ENCODE results near the gene ACRBP.

The ACRBP gene

DNA sequence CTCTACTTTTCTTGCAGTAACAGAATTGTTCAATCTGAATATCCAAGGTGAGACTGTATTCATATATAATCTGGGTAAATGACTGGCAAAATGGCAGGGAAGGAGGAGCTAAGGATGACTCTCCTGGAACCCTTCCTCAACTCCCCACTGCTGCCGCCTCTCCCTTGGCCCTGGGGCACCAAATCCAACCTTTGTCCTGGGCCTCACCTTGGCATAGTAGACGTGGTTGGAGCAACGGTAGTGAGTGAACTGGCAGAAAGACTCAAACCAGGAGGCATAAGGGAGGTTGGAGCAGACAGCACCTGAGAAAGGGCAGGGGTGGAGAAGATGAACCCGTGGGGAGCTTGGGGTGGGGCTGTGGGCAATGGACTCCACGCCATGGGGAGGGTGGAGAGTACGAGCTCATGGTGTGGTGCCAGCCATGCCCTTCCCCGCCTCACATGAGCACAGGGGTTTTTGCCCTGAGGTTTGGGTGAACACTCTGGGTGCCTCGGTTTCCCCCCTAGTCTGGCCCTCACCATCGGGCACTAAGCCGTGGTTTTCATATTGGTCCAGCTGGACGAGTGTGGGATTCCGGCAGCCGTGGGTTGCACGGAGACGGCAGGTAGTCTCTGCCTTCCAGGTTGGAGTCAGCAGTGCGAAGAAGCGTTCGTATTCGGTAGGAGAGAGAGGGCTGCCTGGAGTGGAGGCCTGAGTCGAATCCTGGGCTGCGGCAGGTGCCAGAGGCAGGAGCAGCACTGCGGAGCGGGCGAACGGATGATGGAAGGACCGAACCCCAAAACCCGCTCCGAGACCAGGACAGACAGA lies 753 bp downstream of the ACRBP start:
- no peak for DNase-seq

DNA sequence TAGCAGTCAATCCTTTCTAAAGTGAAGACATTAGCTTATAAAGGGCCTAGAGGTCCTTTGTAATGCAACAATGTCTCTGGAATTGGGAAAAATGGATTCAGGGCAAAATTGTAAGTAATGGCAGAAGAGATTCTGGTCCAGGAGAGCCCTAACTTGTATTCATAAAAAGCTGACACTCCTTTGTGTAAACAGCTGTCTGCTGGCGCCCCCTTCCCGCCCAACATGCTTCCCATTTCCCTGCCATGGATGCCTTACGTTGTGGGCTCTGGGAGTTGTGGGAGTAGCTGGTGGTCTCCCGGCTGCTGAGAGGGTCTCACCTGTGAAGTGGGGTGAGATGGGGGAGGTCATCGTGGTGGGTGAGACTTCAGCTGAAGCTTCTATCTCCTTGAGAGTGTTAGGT lies 2.3 kb downstream of the ACRBP start:
- no peak for DNase-seq

- no peak for DNase-seq
Measured at GRCh38 chr12:6644257-6644596, 3.0 kb downstream of the ACRBP start.

DNA sequence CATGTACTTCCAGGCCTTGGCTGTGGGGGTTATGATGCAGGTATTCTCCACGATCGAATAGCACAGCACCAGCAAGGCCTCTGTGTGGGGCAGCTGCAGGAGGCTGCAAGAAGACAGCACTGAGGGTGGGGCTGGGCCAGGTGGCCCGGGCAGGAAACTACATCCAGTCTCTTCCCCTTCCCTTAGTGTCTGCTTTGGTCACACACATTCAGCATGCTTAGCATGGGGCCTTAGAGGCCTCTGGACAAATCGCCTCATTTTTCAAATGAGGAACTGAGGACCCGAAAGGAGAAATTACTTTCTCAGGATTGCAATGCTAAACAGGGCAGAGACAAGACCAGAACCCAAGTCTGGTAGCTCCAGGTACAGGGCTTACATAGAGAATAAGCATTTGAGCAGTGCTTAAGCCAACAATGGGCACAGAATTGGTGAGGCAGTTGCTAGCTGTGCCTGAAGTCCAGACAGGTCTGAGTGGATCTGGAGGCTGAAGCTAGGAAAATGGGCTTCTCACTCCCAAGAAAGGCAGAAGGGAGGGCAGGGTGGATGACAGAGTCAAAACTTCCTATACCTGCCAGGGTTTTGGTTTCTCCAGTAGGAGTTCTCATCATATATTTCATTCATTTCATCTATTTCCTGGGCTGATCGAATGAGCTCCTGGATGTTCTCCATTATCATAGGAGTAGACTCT lies 3.5 kb downstream of the ACRBP start:
- DNase-seq, result no peak

DNA sequence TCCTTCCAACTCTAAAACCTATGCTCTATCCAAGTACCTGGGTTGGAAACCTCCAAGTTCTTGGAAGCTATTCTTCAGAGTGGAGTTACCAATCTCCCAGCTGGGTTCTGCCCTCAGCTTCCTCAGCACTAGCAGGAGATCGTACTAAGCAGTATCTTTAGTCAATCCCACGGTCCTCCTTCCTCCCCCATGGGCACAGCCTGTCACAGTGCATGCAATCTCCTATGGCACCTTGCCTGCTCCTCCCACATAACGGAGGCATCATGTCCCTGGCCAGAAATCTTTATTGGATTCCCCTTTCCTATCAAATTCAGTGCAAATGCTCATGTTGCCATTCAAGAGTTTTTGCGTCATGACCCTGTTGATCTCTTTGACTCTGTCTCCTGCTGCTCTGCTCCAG lies 6.1 kb downstream of the ACRBP start:
- no peak for DNase-seq

DNA sequence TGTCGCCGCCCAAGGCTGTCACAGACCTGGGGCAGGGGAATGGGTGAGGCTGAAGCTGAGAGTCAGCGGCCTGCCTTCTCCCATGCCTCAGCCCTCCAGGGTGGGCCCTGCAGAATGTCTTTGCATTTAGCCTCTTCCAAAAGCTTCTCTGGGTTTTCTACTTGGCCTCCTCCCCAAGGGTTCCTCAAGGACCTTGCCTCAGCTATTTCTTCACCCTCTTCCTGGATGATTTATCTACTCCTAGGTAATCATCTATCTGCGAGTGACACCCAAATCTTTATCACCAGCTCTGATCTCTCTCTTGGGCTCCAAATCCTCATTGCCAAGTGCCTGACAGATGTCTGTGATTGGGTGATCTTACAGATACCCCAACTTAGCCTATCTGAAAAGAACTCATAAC lies 6.7 kb downstream of the ACRBP start:
- no peak for DNase-seq

DNA sequence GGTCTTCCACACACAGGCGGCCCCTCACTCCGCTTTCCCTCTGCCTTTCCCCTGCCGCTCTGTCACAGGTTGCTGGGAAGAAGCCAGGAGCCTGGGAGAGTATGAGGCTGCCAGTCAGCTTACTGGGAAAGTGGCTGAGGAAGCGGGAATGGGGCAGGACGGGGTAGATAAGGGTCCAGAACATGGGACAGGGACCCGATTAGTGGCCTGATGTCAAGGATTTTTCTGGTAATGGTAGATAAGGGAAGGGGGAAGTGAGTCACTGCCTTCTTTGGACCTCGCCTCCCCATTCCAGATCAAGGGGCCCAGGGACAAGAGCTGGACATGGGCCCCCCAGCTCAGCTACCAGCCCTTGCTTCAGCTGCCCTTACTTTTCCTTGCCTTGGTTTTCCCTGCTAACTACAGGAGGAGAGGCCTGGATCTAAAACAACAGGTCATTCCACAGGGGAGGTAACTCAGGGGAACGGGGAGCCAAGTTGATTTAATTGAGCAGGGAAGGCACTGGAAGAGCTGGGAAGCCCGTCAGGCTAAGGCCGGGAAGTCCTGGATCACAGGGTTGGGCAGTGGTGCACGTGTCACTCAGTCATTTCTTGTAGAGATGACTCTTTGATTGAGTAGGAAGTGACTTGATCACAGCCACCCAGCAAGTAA lies 8.0 kb downstream of the ACRBP start:
- DNase-seq, result no peak

DNA sequence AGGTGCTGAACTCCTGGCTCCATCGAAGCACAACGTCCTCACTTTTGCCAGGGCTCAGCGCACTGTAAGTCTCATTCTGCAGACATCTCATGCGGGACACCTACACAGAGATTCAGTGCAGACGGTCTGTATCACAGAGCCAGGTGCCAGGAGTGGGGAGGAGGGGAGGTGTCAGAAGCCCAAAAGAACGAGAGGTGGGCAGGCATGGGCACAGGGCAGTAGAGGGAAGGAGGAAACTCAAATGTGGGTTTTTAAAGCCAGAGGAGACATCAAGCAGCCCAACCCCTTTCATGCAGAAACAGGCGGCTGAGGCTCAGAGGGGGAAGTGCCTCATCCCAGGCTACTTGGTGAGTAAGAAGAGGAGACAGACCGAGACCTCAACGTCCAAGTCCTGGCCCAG lies 8.9 kb downstream of the ACRBP start:
- no peak for DNase-seq

- no peak for DNase-seq
Measured at GRCh38 chr12:6635856-6636531, 11.2 kb downstream of the ACRBP start, which contains the start of gene LPAR5. Gene LPAR5, minus strand, starts transcription at chr12:6635959. Its CDS starts 14,711 bp downstream, at chr12:6621248.

DNA sequence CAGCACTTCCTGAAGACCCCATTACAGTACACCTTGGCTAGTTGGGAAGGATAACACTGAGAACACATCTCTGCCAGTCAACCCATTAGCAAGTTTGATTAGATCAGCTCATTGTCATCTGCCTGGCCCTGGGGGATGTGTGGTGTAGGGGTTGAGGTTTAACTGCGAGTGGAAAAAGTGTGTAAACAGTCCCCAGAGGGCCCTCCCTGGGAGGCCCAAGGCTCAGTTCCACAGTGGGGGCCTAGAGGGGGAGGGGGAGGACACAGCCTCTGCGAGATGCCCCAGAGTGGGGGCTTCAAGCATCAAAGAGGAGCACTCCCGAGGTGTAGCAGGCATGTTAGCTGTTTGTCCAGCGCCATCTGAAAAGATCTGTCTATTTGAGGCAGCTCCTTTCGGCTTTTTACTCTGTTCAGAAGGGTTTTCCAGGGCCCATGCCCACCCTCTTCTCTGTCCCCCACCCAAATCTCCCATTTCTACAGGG lies 11.8 kb downstream of the ACRBP start:
- no peak for DNase-seq

DNA sequence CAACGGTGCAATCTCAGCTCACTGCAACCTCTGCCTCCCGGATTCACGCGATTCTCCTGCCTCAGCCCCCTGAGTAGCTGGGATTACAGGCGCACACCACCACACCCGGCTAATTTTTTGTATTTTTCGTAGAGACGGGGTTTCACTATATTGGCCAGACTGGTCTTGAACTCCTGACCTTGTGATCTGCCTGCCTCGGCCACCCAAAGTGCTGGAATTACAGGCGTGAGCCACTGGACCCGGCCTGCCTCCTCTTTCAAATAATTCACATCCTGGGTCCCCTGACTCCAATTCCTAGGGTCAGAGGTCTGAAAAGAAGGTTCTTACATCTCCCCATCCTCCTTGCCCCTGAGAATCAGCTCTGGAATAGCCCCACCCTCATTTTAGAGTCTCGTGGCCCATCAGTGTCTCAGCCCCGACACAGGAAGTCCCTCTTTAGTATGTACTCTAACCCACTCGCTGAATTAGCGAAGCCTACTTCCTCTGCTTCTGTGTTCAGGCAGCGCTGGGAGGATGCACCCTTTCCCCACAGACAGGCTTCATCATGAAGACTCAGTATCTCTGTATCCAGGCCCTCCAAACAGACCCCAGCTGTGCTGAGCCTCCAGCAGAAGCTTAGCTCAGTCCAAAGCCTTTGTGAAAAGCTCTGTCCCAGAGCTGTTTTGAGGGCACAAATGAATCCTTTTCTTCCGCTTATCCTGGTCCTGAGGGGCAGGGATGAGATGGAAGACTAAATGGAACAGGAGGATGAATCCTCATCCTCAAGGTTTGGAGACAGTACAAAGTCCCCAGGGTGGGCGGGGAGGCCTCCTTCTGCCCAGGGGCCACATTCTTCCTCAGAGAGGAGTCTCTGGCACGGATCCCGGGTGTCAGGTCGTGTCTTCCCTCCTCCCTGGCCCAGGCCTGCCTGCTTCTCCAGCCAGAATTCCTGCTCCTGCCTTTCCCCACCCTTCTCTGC lies 14.9 kb downstream of the ACRBP start:
- DNase-seq, result no peak

DNA sequence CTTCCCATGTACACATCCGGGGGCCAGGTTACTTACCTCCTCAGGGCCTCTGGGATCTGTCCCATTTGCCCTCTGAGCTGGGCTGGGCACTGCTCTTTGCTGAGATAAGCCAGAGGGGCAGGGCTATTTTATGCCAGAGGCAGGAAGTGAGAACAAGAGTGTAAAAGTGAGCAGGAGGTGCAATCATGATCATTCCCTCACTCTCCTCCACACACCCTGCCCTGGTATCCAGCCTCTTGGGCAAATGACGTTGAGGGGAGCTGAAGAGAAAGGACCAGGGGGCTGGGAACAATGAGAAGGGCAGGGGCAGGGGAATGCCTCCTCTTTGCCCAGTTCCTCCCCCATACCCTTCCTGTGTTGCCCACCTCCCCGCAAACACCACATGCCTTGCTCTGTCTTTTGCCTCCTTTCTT lies 15.7 kb downstream of the ACRBP start:
- no peak for DNase-seq

GRCh38 chr12:6630736-6631135 lies 16.5 kb downstream of the ACRBP start:
- DNase-seq, result no peak

GRCh38 chr12:6627616-6628015 lies 19.6 kb downstream of the ACRBP start:
- peak; percentile 75 for DNase-seq

- DNase-seq, result no peak
Measured at GRCh38 chr12:6626654-6627283, 20.5 kb downstream of the ACRBP start.

DNA sequence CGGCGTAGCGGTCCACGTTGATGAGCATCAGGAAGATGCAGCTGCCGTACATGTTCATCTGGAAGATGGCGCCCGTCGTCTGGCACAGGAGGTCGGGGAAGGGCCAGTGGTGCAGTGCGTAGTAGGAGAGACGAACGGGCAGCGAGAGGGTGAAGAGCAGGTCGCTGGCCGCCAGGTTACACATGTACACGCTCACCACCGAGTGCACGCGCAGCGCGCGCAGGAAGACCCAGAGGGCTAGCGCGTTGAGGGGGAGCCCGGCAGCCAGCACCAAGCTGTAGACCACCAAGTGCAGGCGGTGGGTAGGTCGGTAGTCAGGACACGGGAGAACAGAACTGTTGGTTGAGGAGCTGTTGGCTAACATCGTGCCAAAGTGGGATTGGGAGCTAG lies 26.4 kb downstream of the ACRBP start:
- no peak for DNase-seq

DNA sequence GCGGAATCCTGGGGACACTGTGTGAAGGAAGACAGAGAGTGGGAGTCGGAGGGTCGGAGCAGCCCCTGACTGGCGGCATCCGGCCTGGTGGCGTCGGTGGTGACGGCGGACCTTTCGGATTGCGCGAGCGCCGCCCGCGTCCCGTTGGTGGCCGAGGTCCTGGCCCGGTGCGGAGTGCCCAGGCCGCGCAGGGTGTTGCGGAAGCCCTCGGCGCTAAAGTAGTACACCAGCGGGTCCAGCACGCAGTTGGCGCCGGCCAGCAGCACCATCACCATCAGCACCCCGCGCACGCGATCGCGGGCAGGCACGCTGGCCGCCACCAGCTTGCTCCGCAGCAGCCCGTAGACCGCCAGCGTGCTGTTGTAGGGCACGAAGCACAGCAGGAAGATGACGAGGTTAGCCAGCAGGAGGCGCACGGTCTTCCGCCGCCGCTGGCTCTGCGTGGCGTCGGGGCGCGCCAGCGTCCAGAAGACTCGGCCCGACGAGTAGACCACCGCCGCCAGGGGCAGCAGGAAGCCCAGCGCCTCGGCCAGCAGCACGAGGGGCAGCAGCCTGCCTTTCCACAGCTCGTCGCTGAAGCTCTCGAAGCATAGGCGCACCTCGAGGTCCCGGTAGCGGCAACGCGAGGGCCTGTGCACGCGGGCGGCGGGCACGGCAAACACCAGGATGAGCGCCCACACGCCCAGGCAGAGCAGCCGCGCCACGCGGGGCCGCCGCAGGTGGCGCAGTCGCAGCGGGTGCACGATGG lies 26.9 kb downstream of the ACRBP start:
- no peak for DNase-seq

GRCh38 chr12:6618483-6619225 lies 28.6 kb downstream of the ACRBP start:
- DNase-seq, result no peak

GRCh38 chr12:6615802-6616201 lies 31.4 kb downstream of the ACRBP start:
- DNase-seq, result no peak

DNA sequence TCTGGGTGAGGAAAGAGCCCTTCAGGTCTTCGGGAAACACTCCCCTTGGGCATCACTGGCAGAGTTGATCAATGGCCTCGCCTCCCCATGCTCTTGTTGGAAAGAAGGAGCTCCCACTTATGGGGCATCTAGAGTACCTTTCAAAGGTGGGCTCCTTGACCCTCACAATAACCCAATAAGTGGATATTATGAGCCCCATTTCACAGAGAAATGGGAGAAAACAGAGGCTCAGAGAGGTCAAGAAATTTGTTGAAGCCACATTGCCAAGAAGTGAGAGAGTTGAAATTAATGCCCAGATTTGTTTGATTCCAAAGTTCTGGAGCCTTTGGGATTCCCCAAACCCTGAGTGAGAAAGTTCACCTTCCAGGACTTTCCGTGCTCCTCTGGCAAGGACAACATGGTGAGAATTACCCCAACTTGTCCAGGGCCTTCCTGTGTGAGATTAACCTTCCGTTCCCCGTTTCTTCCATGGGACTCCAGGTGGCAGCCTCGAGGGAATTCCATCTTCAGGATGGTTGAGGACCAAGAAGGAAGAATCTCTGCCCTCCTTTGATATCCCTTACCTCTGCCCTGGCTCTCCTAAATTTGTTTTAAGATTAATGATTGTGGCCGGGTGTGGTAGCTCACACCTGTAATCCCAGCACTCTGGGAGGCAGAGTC lies 32.6 kb downstream of the ACRBP start:
- DNase-seq, result no peak

Measured in NCI-H774 (cell line).